SK-N-SH (cell line): ENCODE results near the gene CDKN1B. TPM values are rescaled to one million over a fixed set of nuclear protein-coding genes. Genes with fewer than 3 reads are reported as not detected.

Experiments used
- CTCF ChIA-PET: fragments of 300-600, 350-600 bp; formaldehyde crosslinking; extraction: SDS; loops from one replicate; lab custom pipeline; 2021; lab: Yijun Ruan, JAX
- POLR2A ChIA-PET: fragments of 350-600 bp; sonication (Branson Sonifier 250); formaldehyde crosslinking; extraction: SDS; loops from one replicate; lab custom pipeline; 2020; ENCODE audit warnings: antibody characterized with exemption, inconsistent platforms; lab: Yijun Ruan, JAX
- DNase-seq: peaks from one replicate; pipeline ENCODE4 v3.0.0; 2012
- H2AFZ ChIP-seq: fragments of 200-600 bp; sonication (generic); 2 replicates; pipeline ENCODE4 v1.8.1; 2016; ENCODE audit warnings: antibody characterized with exemption, mild to moderate bottlenecking, low read depth
- H3F3A ChIP-seq: fragments of 200-600 bp; sonication (generic); replicated peaks from 2 replicates; pipeline ENCODE3; 2016; ENCODE audit warnings: antibody characterized with exemption, mild to moderate bottlenecking; ENCODE audit not compliant: insufficient read depth
- H3K27ac ChIP-seq, 2 experiments: fragments of 200-500 bp in 1 of 2; fragments of 200-600 bp in 1 of 2; sonication (Bioruptor generic) in 1 of 2; sonication (generic), shearing (Covaris generic) in 1 of 2; 2 replicates each; pipeline versions ENCODE4 v1.5.1 to v1.6.1; 2014 to 2016; ENCODE audit warnings: low read depth in 2 of 2, inconsistent platforms in 1 of 2, low read length in 1 of 2, mild to moderate bottlenecking in 1 of 2, mixed read lengths in 1 of 2
- H3K27me3 ChIP-seq: fragments of 200-600 bp; sonication (generic), shearing (Covaris generic); 2 replicates; pipeline ENCODE4 v1.6.1; 2016; ENCODE audit warnings: mixed run types; ENCODE audit not compliant: insufficient read depth
- H3K36me3 ChIP-seq, 2 experiments: fragments of 200-500 bp in 1 of 2; fragments of 200-600 bp in 1 of 2; sonication (Bioruptor generic) in 1 of 2; sonication (generic) in 1 of 2; replicated peaks in 1 of 2; 2 replicates each; pipeline versions ENCODE3 to v1.5.1; 2014 to 2016; ENCODE audit warnings: low read length in 1 of 2, mild to moderate bottlenecking in 1 of 2; ENCODE audit not compliant: insufficient read depth in 2 of 2, control insufficient read depth in 1 of 2
- H3K4me1 ChIP-seq, 2 experiments: fragments of 200-500 bp in 1 of 2; fragments of 200-600 bp in 1 of 2; sonication (Bioruptor generic) in 1 of 2; sonication (generic), shearing (Covaris generic) in 1 of 2; 2 replicates each; pipeline versions ENCODE4 v1.5.1 to v1.6.1; 2014 to 2016; ENCODE audit warnings: low read depth in 1 of 2, low read length in 1 of 2, mixed run types in 1 of 2; ENCODE audit not compliant: insufficient read depth in 2 of 2, control insufficient read depth in 1 of 2
- H3K4me2 ChIP-seq: fragments of 200-600 bp; sonication (generic), shearing (Covaris generic); 2 replicates; pipeline ENCODE4 v1.6.1; 2017; ENCODE audit warnings: mixed run types
- H3K4me3 ChIP-seq, 2 experiments: fragments of 200-500 bp in 1 of 2; fragments of 200-600 bp in 1 of 2; sonication (Bioruptor generic) in 1 of 2; sonication (generic), shearing (Covaris generic) in 1 of 2; 2 replicates each; pipeline versions ENCODE4 v1.5.1 to v1.8.1; 2014 to 2016; ENCODE audit warnings: low read depth in 2 of 2, inconsistent platforms in 1 of 2, low read length in 1 of 2, mild to moderate bottlenecking in 1 of 2, mixed read lengths in 1 of 2, moderate library complexity in 1 of 2
- H3K79me2 ChIP-seq: fragments of 200-600 bp; sonication (generic); 2 replicates; pipeline ENCODE4 v1.8.1; 2017; ENCODE audit warnings: mild to moderate bottlenecking; ENCODE audit not compliant: insufficient read depth
- H3K9ac ChIP-seq: fragments of 200-600 bp; sonication (generic); 2 replicates; pipeline ENCODE4 v1.6.1; 2017; ENCODE audit warnings: mixed run types
- H3K9me2 ChIP-seq: fragments of 200-600 bp; sonication (generic); 2 replicates; pipeline ENCODE4 v1.6.1; 2017; ENCODE audit warnings: mixed run types
- H3K9me3 ChIP-seq: fragments of 200-600 bp; sonication (generic); 2 replicates; pipeline ENCODE4 v1.6.1; 2017; ENCODE audit warnings: mixed run types, mild to moderate bottlenecking, moderate library complexity
- H4K20me1 ChIP-seq: fragments of 200-600 bp; sonication (generic); 2 replicates; pipeline ENCODE4 v1.6.1; 2017; ENCODE audit warnings: mild to moderate bottlenecking, mixed run types; ENCODE audit not compliant: insufficient read depth
- FOSL2 ChIP-seq: IDR thresholded peaks from 2 replicates; pipeline ENCODE4 v1.4.0; 2012; ENCODE audit warnings: low read depth, mild to moderate bottlenecking, moderate library complexity, borderline replicate concordance
- MEF2A ChIP-seq: IDR thresholded peaks from 2 replicates; pipeline ENCODE4 v1.4.0; 2012; ENCODE audit warnings: low read depth, borderline replicate concordance
- NFIC ChIP-seq: IDR thresholded peaks from 2 replicates; pipeline ENCODE4 v1.4.0; 2012; ENCODE audit warnings: borderline replicate concordance
- RXRA ChIP-seq: IDR thresholded peaks from 2 replicates; pipeline ENCODE4 v1.4.0; 2012; ENCODE audit warnings: low read depth, mild to moderate bottlenecking, borderline replicate concordance
- WGBS: methylation state at CpG from one replicate; pipeline ENCODE4 v1.1.6; 2017; ENCODE audit warnings: low lambda C conversion rate; 5-methylcytosine and 5-hydroxymethylcytosine counted together
- polyA plus RNA-seq, 3 experiments: library from polyadenylated mRNA; depleted of rRNA; stranded (reverse); fragments of >200 nt; gene quantifications; 2 replicates each; pipeline ENCODE4 v1.2.3, GENCODE V29; 2012
- TF ChIP-seq, protein P1 (sequence below): fragments of 150-350 bp; IDR thresholded peaks from 2 replicates; pipeline ENCODE4 v1.6.1; 2017; ENCODE audit warnings: antibody characterized with exemption, low read length, low read depth, borderline replicate concordance
- TF ChIP-seq, protein P2 (sequence below): IDR thresholded peaks from 2 replicates; pipeline ENCODE4 v1.4.0; 2012; ENCODE audit warnings: low read depth, borderline replicate concordance
- TF ChIP-seq, protein P3 (sequence below): IDR thresholded peaks from 2 replicates; pipeline ENCODE4 v1.4.0; 2012; ENCODE audit warnings: low read depth
- TF ChIP-seq, protein P4 (sequence below): IDR thresholded peaks from 2 replicates; pipeline ENCODE4 v1.6.1; 2012; ENCODE audit warnings: mild to moderate bottlenecking, low read depth, low read length, moderate library complexity

CDKN1B gene
- polyA plus RNA-seq, 1 of the 3 experiments (the other 2 are of a cell fraction): 9.2 TPM

DNA sequence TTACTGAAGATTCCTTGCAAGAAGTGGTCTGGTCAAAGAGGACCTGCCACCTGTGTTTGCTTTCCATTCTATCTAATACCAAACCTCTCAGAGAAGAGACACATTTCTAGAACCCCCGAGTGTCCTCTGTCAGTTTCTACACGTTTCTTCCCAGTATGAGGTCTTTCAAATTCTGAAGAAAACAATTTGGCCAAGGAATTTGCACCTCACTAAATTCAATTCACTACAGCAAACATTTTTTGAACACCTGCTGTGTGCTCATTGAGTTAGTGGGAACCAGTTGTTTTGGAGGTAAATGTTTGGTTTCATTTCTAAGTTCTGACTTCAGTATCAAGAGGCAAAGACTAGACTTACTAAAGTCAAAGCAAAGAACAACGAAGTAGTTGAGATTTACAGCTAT, 40.6 kb upstream of the CDKN1B start:
- Histone ChIP-seq H3K4me3 (no peak overlapping the region), H3K27ac (no peak overlapping the region), H4K20me1 (no peaks in the 10 kb centered on the region), H3K27me3 (no peaks in the 10 kb centered on the region), H3K36me3 (no peaks in the 10 kb centered on the region), H3K9me2 (no peaks in the 10 kb centered on the region), H2AFZ (no peak overlapping the region), H3K4me1 (peaks cover 4 to 6% of the 10 kb centered on the region in 2 experiments; a peak in 1 of 4 replicates), H3K9me3 (no peaks in the 10 kb centered on the region), H3F3A (no peaks in the 10 kb centered on the region), H3K79me2 (no peaks in the 10 kb centered on the region), H3K9ac (no peak overlapping the region), H3K4me2 (no peak overlapping the region)
- ChIA-PET POLR2A (no interaction called here), CTCF (interaction anchor here (1.0 to 1.4 kb wide), 2 partner anchors 11 to 14 kb away, joined by 3 read pairs; no protein-coding TSS in a partner anchor)
- WGBS: 54% methylated on average over 3 of the region's 3 CpGs
- DNase-seq: no peak
- TF ChIP-seq FOSL2 (no peak), NFIC (no peak), MEF2A (no peak), RXRA (no peak)
- TF ChIP-seq, protein P1, sequence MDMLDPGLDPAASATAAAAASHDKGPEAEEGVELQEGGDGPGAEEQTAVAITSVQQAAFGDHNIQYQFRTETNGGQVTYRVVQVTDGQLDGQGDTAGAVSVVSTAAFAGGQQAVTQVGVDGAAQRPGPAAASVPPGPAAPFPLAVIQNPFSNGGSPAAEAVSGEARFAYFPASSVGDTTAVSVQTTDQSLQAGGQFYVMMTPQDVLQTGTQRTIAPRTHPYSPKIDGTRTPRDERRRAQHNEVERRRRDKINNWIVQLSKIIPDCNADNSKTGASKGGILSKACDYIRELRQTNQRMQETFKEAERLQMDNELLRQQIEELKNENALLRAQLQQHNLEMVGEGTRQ: no peak
- TF ChIP-seq, protein P2, sequence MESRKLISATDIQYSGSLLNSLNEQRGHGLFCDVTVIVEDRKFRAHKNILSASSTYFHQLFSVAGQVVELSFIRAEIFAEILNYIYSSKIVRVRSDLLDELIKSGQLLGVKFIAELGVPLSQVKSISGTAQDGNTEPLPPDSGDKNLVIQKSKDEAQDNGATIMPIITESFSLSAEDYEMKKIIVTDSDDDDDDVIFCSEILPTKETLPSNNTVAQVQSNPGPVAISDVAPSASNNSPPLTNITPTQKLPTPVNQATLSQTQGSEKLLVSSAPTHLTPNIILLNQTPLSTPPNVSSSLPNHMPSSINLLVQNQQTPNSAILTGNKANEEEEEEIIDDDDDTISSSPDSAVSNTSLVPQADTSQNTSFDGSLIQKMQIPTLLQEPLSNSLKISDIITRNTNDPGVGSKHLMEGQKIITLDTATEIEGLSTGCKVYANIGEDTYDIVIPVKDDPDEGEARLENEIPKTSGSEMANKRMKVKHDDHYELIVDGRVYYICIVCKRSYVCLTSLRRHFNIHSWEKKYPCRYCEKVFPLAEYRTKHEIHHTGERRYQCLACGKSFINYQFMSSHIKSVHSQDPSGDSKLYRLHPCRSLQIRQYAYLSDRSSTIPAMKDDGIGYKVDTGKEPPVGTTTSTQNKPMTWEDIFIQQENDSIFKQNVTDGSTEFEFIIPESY: no peak
- TF ChIP-seq, protein P3, sequence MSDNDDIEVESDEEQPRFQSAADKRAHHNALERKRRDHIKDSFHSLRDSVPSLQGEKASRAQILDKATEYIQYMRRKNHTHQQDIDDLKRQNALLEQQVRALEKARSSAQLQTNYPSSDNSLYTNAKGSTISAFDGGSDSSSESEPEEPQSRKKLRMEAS: no peak
- TF ChIP-seq, protein P4, sequence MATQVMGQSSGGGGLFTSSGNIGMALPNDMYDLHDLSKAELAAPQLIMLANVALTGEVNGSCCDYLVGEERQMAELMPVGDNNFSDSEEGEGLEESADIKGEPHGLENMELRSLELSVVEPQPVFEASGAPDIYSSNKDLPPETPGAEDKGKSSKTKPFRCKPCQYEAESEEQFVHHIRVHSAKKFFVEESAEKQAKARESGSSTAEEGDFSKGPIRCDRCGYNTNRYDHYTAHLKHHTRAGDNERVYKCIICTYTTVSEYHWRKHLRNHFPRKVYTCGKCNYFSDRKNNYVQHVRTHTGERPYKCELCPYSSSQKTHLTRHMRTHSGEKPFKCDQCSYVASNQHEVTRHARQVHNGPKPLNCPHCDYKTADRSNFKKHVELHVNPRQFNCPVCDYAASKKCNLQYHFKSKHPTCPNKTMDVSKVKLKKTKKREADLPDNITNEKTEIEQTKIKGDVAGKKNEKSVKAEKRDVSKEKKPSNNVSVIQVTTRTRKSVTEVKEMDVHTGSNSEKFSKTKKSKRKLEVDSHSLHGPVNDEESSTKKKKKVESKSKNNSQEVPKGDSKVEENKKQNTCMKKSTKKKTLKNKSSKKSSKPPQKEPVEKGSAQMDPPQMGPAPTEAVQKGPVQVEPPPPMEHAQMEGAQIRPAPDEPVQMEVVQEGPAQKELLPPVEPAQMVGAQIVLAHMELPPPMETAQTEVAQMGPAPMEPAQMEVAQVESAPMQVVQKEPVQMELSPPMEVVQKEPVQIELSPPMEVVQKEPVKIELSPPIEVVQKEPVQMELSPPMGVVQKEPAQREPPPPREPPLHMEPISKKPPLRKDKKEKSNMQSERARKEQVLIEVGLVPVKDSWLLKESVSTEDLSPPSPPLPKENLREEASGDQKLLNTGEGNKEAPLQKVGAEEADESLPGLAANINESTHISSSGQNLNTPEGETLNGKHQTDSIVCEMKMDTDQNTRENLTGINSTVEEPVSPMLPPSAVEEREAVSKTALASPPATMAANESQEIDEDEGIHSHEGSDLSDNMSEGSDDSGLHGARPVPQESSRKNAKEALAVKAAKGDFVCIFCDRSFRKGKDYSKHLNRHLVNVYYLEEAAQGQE: no peak
